ENCODE measurements around the gene MAP1A.

Gene MAP1A

GRCh38 chr15:43498990-43499389, 18.4 kb upstream of the MAP1A start:
- TF ChIP-seq ZFX (IDR thresholded peaks at IDR 0.05; ENCODE audit: borderline replicate concordance) (no peak), CTCF (IDR thresholded peaks at IDR 0.05) (0 out of 2 replicates have a peak, but pooled peaks have one; percentile 4)
- H3K27ac ChIP-seq, result no peak overlapping the region

GRCh38 chr15:43499635-43500034, 17.8 kb upstream of the MAP1A start:
- TF ChIP-seq ZFX (IDR thresholded peaks at IDR 0.05; ENCODE audit: borderline replicate concordance), result no peak
- no peak for TF ChIP-seq CTCF (IDR thresholded peaks at IDR 0.05)
- no peak overlapping the region for H3K27ac ChIP-seq

GRCh38 chr15:43505738-43506137, 11.7 kb upstream of the MAP1A start:
- TF ChIP-seq ZFX (IDR thresholded peaks at IDR 0.05; ENCODE audit: borderline replicate concordance) (no peak), CTCF (IDR thresholded peaks at IDR 0.05) (no peak)
- no peak overlapping the region for H3K27ac ChIP-seq

- no peak overlapping the region for H3K27ac ChIP-seq
- TF ChIP-seq CTCF (IDR thresholded peaks at IDR 0.05), result no peak
- no peak for TF ChIP-seq ZFX (IDR thresholded peaks at IDR 0.05; ENCODE audit: borderline replicate concordance)
Measured at GRCh38 chr15:43508421-43508820, 9.0 kb upstream of the MAP1A start.

- H3K27ac ChIP-seq, result peak overlapping the region; percentile 81
- no peak for TF ChIP-seq CTCF (IDR thresholded peaks at IDR 0.05)
- no peak for TF ChIP-seq ZFX (IDR thresholded peaks at IDR 0.05; ENCODE audit: borderline replicate concordance)
Measured at GRCh38 chr15:43508991-43509659, 8.3 kb upstream of the MAP1A start.

- H3K27ac ChIP-seq, result peak overlapping the region; percentile 81
- no peak for TF ChIP-seq CTCF (IDR thresholded peaks at IDR 0.05)
- TF ChIP-seq ZFX (IDR thresholded peaks at IDR 0.05; ENCODE audit: borderline replicate concordance), result no peak
Measured at GRCh38 chr15:43509660-43510199, 7.7 kb upstream of the MAP1A start.

- TF ChIP-seq ZFX (IDR thresholded peaks at IDR 0.05; ENCODE audit: borderline replicate concordance) (no peak), CTCF (IDR thresholded peaks at IDR 0.05) (no peak; the same call in 1 of the 2 replicates)
Measured at GRCh38 chr15:43510200-43511011, 7.0 kb upstream of the MAP1A start.

More at GRCh38 chr15:43510200-43511011, 7.0 kb upstream of the MAP1A start:
- peak overlapping the region; percentile 81 for H3K27ac ChIP-seq
